GM18907 (cell line): ENCODE data around the gene NDUFA1.
"Not testable (repeated sequence)": the region's sequence is repeated elsewhere in the genome, so short reads cannot be mapped to it uniquely, and the experiment has no call there.

Experiments
- ATAC-seq: cut with Tn5 transposase; IDR thresholded peaks from one replicate; pipeline ENCODE4 v1.9.1; 2021; ENCODE audit warnings: mild to moderate bottlenecking, moderate library complexity; ENCODE audit not compliant: unreplicated experiment

The NDUFA1 gene

DNA sequence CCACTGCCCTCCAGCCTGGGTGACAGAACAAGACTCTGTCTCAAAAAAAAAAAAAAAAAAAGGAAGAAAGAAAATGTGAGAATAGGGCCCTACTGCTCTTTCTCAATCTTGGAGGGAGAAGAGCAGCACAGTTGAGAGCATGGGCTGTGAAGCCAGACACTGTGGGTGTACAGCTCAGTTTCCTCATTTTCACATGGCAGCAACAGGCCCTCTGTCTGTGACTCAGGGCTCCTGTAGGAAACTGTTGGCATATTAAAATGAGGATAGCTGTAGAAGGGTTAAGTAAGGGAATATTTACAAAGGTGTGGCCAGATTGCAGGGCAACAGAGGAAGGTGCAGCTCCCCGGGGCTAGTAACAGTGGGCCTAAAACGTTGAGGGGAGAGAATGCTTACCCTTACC, 27.5 kb downstream of the NDUFA1 start:
- ATAC-seq, result no peak

DNA sequence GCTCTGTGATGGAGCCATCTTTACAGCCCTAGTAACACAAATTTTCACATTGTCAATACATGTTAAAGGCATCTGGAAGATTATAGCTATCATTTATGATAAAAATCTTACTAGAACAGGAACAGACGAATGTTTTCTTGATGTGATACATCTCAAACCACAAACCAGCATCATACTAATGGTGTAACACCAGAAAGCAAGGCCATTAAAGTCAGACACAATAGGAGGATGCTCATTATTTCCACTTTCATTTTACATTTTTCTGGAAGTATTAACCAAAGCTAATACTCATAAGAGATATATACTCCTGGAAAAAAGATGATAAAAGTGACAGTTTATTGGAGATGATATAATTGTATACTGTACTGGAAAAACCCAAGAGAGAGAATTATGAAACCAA, 29.3 kb downstream of the NDUFA1 start:
- ATAC-seq, result no peak

DNA sequence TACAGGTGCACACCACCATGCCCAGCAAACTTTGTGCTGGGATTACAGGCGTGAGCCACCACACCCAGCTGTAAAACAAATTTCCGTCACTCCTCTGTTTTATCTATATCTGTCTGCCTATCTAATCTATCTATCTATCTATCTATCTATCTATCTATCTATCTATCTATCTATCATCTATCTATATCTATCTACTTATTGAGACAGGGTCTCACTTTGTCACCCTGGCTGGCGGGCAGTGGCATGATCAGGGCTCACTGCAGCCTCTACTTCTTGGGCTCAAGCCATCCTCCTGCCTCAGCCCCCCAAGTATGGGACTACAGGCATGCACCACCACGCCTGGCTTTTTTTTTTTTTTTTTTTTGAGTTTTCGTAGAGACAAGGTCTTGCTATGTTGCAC, 44.7 kb downstream of the NDUFA1 start:
- no peak for ATAC-seq

DNA sequence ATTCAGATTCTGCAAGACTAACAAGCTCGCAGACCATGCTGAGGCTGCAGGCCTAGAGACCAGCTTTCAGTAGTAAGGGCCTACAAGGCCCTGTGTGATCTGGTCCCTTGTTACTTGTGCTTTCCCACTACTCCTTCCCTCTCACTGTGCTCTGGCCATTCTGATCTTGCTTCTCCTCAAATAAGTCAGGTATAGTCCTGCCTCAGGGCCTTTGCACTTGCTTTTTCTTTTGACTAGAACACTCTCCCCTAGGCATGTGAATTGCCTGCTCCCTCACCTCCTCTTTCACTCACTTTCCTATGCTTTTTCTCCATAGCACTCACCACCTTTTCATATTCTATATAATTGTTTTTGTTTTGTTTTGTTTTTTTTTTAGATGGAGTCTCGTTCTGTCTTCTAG, 46.2 kb downstream of the NDUFA1 start:
- ATAC-seq, result no peak

DNA sequence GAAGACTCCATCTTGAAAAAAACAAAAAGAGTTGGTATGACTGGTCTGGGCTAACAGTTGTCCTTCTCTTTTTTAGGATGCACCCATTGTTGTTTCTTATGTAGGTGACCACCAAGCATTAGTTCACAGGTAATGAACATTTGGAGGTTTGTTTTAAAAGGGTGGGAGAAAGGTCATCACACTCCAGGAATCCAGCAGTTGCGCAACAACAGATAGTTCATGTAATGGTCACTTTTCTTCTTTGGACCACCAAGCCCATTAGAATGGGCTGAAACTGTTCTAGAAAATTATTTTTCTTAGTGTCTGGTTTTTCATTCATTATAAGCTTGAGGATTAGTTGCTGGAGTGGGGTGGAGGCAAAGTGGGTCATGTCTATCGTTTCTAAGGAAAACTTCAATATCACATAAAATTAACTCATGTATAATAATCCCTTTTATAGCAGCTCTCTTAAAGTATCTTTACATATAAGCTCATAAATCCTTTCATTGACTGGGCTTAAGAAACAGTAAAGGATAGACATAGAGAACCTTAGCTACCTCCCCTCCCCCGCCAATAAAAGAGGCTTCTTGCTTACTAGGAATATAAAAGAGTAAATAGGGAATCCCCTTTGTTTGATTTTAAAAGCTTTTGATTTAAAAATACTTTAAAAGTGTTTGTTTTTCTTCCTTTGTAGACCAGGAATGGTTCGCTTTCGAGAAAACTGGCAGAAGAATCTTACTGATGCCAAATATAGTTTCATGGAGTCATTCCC, 48.4 kb downstream of the NDUFA1 start:
- ATAC-seq, result no peak

DNA sequence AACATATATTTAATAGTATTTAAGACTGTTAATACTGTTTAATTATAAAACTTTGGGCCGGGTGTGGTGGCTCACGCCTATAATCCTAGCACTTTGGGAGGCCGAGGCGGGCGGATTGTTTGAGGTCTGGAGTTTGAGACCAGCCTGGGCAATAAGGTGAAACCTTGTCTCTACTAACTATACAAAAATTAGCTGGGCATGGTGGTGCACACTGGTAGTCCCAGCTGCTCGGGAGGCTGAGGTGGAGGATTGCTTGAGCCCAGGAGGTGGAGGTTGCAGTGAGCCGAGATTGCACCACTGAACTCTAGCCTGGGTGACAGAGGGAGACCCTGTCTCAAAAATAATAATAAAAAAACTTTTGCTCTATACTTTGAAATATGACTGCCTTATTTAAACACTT, 50.8 kb downstream of the NDUFA1 start:
- not testable (repeated sequence) for ATAC-seq
